Esophagus squamous epithelium (tissue), 5 donors: ENCODE results near the gene FAM204A. TPM values are rescaled to one million over a fixed set of nuclear protein-coding genes. Genes with fewer than 3 reads are reported as not detected.

Experiments used
- DNase-seq: peaks from one replicate; lab custom pipeline; 2025; lab: John Stamatoyannopoulos, UW
- H3K27ac ChIP-seq, 4 donors: fragments of 200-600 bp; sonication (generic); one replicate each; pipeline ENCODE4 v1.5.1; 2016 to 2019; ENCODE audit warnings: mild to moderate bottlenecking in 1 of 4
- H3K27me3 ChIP-seq, 4 donors: fragments of 200-600 bp; sonication (generic); 1 replicate in 3 of 4; 2 replicates in 1 of 4; pipeline versions ENCODE4 v1.5.1 to v1.6.0; 2017 to 2021; ENCODE audit warnings: antibody characterized with exemption in 1 of 4
- H3K36me3 ChIP-seq, 3 donors: fragments of 200-600 bp; sonication (generic); one replicate each; pipeline ENCODE4 v1.5.1; 2016 to 2019
- H3K4me1 ChIP-seq, 3 donors: fragments of 200-600 bp; sonication (generic); one replicate each; pipeline ENCODE4 v1.5.1; 2017 to 2019
- H3K4me3 ChIP-seq, 4 donors: fragments of 200-600 bp; sonication (generic); 1 replicate in 3 of 4; 2 replicates in 1 of 4; pipeline ENCODE4 v1.5.1; 2016 to 2019; ENCODE audit warnings: mild to moderate bottlenecking in 2 of 4, moderate library complexity in 1 of 4
- H3K9me3 ChIP-seq, 3 donors: fragments of 200-600 bp; sonication (generic); one replicate each; pipeline ENCODE4 v1.5.1; 2016 to 2019
- POLR2A ChIP-seq, 4 donors: fragments of 450-650 bp; IDR thresholded peaks; one replicate each; pipeline ENCODE4 v1.6.1; 2017; ENCODE audit warnings: antibody characterized with exemption in 4 of 4, mild to moderate bottlenecking in 4 of 4, moderate library complexity in 3 of 4
- WGBS, 2 donors: methylation state at CpG; one replicate each; pipeline ENCODE4 v1.1.5; 2018; 5-methylcytosine and 5-hydroxymethylcytosine counted together
- intact Hi-C: fragments of 100-400 bp; cut with DNase I; formaldehyde crosslinking; loops from one replicate; pipeline ENCODE4 v1.15.0; 2022
- total RNA-seq, 4 donors: library from RNA; depleted of rRNA; stranded (reverse); fragments of >200 nt; gene quantifications; one replicate each; pipeline ENCODE4 v1.1.0, GENCODE V29; 2016
- TF ChIP-seq, protein P1 (sequence below), 6 experiments: fragments of 450-650 bp in 4 of 6; fragments of 200-600 bp in 2 of 6; sonication (generic) in 2 of 6; IDR thresholded peaks; one replicate each; pipeline ENCODE4 v1.5.1; 2016 to 2019; ENCODE audit warnings: antibody characterized with exemption in 6 of 6, mild to moderate bottlenecking in 4 of 6, moderate library complexity in 4 of 6
- donor health status: DM: yes; HTN: yes; CAD: no.

The FAM204A gene
- total RNA-seq, 4 donors from 2014 or later: 8.9 to 40.8 (median 34.5) TPM

DNA sequence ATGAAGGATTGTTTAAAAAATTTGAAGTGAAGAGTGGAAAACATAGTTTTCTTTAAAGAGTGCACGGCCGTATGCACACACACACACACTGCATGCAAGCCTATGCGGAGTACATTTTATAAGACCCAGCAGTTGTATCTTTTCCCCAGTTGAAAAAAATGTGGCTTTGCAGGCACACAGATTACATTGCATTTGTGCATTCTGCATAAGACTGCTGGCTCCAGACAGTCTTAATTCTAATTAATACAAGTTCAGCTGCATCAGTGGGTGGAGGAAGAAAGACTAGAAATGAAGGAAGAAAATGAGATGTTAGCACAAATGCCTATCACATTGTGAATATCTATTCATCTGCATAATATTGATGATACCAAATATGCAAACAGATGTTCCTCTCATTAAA, 79.6 kb downstream of the FAM204A start:
- no peak overlapping the region for H3K27ac ChIP-seq
- WGBS, 2 donors: 79 to 80% methylated on average over 3 of the region's 3 CpGs
- no peak overlapping the region for H3K4me3 ChIP-seq
- no peaks in the 10 kb centered on the region for H3K36me3 ChIP-seq
- H3K4me1 ChIP-seq: no peaks in the 10 kb centered on the region
- TF ChIP-seq POLR2A (IDR thresholded peaks at IDR 0.05): no peak
- TF ChIP-seq, protein P1, sequence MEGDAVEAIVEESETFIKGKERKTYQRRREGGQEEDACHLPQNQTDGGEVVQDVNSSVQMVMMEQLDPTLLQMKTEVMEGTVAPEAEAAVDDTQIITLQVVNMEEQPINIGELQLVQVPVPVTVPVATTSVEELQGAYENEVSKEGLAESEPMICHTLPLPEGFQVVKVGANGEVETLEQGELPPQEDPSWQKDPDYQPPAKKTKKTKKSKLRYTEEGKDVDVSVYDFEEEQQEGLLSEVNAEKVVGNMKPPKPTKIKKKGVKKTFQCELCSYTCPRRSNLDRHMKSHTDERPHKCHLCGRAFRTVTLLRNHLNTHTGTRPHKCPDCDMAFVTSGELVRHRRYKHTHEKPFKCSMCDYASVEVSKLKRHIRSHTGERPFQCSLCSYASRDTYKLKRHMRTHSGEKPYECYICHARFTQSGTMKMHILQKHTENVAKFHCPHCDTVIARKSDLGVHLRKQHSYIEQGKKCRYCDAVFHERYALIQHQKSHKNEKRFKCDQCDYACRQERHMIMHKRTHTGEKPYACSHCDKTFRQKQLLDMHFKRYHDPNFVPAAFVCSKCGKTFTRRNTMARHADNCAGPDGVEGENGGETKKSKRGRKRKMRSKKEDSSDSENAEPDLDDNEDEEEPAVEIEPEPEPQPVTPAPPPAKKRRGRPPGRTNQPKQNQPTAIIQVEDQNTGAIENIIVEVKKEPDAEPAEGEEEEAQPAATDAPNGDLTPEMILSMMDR (IDR thresholded peaks at IDR 0.05): no peak
- intact Hi-C loops: no loop called here
- H3K9me3 ChIP-seq: no peaks in the 10 kb centered on the region
- no peak for DNase-seq
- peaks cover 0 to 40% (median 0%) of the 10 kb centered on the region in 4 donors for H3K27me3 ChIP-seq

DNA sequence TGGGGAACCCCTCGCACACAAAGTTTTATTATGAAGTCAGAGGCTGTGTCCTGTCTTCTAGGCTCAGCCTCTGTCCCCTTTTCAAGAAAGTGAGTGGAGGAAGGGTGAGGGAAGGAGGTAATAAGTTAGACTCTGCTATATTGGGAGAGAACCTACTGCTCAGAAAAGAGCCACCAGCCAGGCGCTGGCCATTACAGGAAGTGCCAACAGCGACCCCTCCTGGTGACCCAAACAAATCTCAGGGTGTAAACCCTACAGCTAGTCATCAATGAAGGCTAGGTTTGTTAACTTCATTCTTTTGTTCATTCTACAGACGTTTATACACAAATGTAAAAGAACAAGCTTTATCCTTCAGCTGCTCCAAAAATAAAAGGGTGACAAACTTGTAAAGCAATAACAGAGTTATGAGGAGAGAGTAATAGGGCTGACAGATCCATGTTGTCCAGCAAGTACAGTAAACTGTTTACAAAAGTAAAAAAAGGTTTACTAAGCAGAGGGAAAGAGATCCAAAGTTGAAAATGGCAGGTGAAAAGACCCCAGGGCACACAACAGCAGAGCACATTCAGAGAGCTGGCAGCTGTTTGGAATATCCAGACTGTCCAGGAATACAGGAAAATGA, 82.7 kb downstream of the FAM204A start:
- H3K27ac ChIP-seq: no peak overlapping the region
- 9 to 25% methylated on average over 3 to 4 of the region's 4 CpGs for WGBS, 2 donors
- no peak overlapping the region for H3K4me3 ChIP-seq
- TF ChIP-seq, protein P1 (IDR thresholded peaks at IDR 0.05): peak in 5 of 6 experiments; percentile 28 to 59 (median 30)
- no peak for TF ChIP-seq POLR2A (IDR thresholded peaks at IDR 0.05)
- DNase-seq: no peak
- H3K9me3 ChIP-seq: no peaks in the 10 kb centered on the region
- peaks cover 0 to 24% (median 0%) of the 10 kb centered on the region in 4 donors for H3K27me3 ChIP-seq
- H3K36me3 ChIP-seq: no peaks in the 10 kb centered on the region
- intact Hi-C loops: no loop called here
- H3K4me1 ChIP-seq: no peaks in the 10 kb centered on the region

DNA sequence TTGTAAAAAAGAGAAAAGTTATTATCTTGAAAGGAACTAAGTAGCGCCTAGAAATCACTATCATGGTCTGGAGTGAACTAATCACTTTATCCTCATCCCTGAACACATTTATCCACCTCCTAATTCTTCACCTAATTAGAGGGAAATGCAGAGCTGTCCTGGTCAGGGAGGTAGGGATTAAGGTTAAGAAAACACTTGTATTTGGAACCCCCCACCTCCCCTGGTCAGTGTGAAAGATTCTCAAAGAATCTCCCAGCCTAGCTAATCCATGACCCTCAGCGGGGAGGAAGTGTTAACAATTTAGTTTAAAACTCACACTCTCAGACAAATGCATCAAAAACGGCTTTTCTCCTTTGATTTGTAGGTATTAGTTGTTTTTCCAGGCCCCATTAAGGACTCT, 83.8 kb downstream of the FAM204A start:
- Histone ChIP-seq H3K4me3 (no peak overlapping the region), H3K4me1 (no peaks in the 10 kb centered on the region), H3K27ac (no peak overlapping the region), H3K36me3 (no peaks in the 10 kb centered on the region), H3K9me3 (no peaks in the 10 kb centered on the region), H3K27me3 (peaks cover 0 to 29% (median 0%) of the 10 kb centered on the region in 4 donors)
- no peak for TF ChIP-seq POLR2A (IDR thresholded peaks at IDR 0.05)
- TF ChIP-seq, protein P1 (IDR thresholded peaks at IDR 0.05): no peak
- 47 to 56% methylated on average over 3 of the region's 3 CpGs for WGBS, 2 donors
- intact Hi-C loops: no loop called here
- DNase-seq: no peak

DNA sequence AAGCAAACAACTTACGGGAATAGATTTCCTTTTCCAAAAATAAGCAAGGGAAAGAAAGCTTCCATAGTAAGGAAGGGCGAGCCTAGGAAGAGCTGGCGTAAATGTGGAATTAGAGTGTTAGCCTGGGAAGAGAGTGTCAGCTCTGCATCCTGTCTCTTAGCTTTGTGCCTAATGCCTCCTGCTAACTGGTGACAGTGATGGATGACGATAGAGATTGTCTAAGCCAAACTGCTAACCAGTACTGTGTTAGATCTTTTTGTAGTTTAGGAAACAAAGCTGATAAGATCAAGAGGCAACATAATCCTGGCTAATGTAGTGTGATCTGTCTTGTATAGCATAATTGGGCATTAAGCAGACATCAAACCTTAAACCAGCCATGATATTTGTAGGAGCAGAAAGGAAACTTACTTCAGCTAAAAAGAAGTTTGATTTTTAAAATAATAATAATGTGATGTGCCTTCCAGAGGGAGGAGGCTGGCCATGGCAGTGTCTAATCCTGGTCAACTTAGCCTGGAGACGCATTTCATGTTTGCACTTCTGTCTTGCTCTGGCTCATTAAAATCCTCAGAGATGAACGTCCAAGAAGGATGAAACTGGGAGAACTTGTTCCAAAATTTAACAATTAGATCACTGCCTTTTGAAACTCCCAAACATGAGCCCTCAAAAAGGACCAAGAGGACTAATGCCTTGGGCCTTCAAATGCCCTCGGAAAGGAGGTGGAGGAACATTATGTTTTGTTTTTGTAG, 85.1 kb downstream of the FAM204A start:
- no peak overlapping the region for H3K27ac ChIP-seq
- H3K4me3 ChIP-seq: no peak overlapping the region
- no peaks in the 10 kb centered on the region for H3K36me3 ChIP-seq
- 28% methylated on average over 7 of the region's 7 CpGs for WGBS, 2 donors
- peaks cover 0 to 31% (median 0%) of the 10 kb centered on the region in 4 donors for H3K27me3 ChIP-seq
- TF ChIP-seq, protein P1 (IDR thresholded peaks at IDR 0.05): no peak
- TF ChIP-seq POLR2A (IDR thresholded peaks at IDR 0.05): no peak
- H3K9me3 ChIP-seq: no peaks in the 10 kb centered on the region
- no peak for DNase-seq
- H3K4me1 ChIP-seq: no peaks in the 10 kb centered on the region
- intact Hi-C loops: no loop called here

DNA sequence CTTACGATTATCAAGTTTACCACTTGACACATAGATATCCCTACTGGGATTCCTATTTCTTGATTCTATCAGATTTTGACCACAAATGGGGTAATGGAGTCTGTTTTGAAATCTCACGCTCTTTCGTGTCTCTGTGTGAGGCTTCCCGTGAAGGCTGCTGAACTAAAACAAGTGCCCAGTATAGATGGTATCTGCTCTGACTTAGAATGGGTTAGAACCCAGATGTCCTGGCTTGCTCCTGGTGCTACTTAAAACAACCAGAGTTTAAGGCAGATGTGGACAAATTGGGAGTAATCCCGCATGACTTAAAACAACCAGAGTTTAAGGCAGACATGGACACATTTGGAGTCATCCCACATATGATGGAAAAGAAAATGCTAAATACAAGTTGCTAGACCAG, 85.9 kb downstream of the FAM204A start:
- Histone ChIP-seq H3K36me3 (no peaks in the 10 kb centered on the region), H3K4me3 (no peak overlapping the region), H3K9me3 (no peaks in the 10 kb centered on the region), H3K27me3 (peaks cover 0 to 33% (median 0%) of the 10 kb centered on the region in 4 donors), H3K4me1 (no peaks in the 10 kb centered on the region), H3K27ac (no peak overlapping the region)
- TF ChIP-seq POLR2A (IDR thresholded peaks at IDR 0.05): no peak
- intact Hi-C loops: no loop called here
- 71 to 80% methylated on average over 5 of the region's 5 CpGs for WGBS, 2 donors
- DNase-seq: no peak
